ENCODE data around the gene SLC28A1. TPM values are rescaled to one million over a fixed set of nuclear protein-coding genes. Genes with fewer than 3 reads are reported as not detected.

Gene SLC28A1
- total RNA-seq, 1 donor from 2014 or later = not detected

DNA sequence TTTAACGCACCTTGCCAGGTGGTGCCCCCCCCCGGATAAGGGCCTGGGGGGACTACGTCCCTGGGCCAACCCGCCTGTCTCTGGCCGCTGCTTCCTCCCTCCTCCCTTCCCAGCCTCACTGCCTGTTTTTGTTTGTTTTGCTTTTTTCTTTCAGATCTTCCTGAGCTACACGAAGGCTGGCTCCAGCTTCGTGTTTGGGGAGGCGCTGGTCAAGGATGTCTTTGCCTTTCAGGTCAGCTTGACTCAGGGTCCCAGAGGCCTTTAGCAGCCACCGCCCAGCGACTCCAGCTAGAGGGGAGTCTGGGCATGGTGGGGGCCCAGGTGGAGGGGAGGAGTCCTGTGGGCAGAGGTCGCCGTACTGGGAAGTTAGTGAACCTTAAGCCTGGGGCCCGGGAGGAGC is 24.1 kb downstream of the SLC28A1 start:
- TF ChIP-seq, protein P1, sequence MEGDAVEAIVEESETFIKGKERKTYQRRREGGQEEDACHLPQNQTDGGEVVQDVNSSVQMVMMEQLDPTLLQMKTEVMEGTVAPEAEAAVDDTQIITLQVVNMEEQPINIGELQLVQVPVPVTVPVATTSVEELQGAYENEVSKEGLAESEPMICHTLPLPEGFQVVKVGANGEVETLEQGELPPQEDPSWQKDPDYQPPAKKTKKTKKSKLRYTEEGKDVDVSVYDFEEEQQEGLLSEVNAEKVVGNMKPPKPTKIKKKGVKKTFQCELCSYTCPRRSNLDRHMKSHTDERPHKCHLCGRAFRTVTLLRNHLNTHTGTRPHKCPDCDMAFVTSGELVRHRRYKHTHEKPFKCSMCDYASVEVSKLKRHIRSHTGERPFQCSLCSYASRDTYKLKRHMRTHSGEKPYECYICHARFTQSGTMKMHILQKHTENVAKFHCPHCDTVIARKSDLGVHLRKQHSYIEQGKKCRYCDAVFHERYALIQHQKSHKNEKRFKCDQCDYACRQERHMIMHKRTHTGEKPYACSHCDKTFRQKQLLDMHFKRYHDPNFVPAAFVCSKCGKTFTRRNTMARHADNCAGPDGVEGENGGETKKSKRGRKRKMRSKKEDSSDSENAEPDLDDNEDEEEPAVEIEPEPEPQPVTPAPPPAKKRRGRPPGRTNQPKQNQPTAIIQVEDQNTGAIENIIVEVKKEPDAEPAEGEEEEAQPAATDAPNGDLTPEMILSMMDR (IDR thresholded peaks at IDR 0.05) = no peak
- Histone ChIP-seq H3K4me1 (peaks cover 10% of the 10 kb centered on the region), H3K9me3 (no peaks in the 10 kb centered on the region), H3K36me3 (no peaks in the 10 kb centered on the region), H3K27ac (no peak overlapping the region), H3K27me3 (no peaks in the 10 kb centered on the region), H3K4me3 (no peak overlapping the region)
- ATAC-seq (no peak), DNase-seq (no peak)
- intact Hi-C loops (cut with DNase I) = no loop called here

DNA sequence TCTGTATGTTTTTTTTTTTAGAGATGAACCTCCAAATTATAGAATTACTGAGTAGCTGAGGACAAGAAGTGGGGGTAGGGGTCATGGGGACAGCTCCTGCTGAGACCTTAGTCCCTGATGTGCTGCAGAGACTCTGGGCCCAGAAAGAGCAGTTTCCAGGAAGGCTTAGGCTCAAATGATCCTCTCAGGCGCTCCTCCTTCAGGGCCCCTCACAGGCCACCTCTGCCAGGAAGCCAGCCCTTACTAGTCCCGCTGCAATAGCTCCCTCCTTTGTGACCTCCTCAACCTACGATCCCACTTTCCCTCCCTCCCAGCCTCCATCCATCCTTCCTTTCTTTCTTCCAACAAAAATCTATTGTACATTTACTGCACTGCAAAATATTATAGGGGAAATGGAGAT is 24.6 kb downstream of the SLC28A1 start:
- intact Hi-C loops (cut with DNase I) = no loop called here
- no peak for ATAC-seq

DNA sequence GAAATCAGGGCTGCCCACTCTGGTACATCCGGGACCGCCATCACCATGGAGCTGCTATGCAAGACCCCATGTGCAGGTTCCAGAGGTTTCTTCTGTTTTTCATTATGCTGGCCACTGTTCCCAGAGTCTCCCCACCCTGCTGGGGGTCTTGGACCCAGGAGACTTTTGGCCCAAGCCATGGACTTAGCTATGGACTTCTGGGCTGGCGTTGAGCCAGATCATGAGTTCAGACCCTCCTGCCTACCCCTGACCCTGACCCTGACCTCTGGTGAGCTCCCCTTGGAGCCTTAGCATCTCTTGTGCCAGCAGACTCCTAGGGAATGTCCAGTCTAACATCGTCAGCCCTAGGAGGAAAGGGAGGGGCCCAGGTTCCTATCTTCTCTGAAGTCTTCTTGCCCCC is 25.3 kb downstream of the SLC28A1 start:
- no peaks in the 10 kb centered on the region for H3K36me3 ChIP-seq
- ATAC-seq = no peak
- TF ChIP-seq, protein P1 (IDR thresholded peaks at IDR 0.05) = no peak
- no peaks in the 10 kb centered on the region for H3K9me3 ChIP-seq
- intact Hi-C loops (cut with DNase I) = loop anchor here (10.0 kb wide), 1 partner anchor 45 kb away; no protein-coding TSS in a partner anchor
- H3K4me1 ChIP-seq = peaks cover 13% of the 10 kb centered on the region
- no peak overlapping the region for H3K27ac ChIP-seq
- no peaks in the 10 kb centered on the region for H3K27me3 ChIP-seq
- no peak overlapping the region for H3K4me3 ChIP-seq
- DNase-seq = no peak

More for the DNA sequence above, 24.6 kb downstream of the SLC28A1 start:
- H3K27ac ChIP-seq = no peak overlapping the region
- H3K4me3 ChIP-seq = no peak overlapping the region
- peaks cover 10% of the 10 kb centered on the region for H3K4me1 ChIP-seq
- TF ChIP-seq, protein P1 (IDR thresholded peaks at IDR 0.05) = no peak
- no peaks in the 10 kb centered on the region for H3K27me3 ChIP-seq
- H3K9me3 ChIP-seq = no peaks in the 10 kb centered on the region
- no peak for DNase-seq
- no peaks in the 10 kb centered on the region for H3K36me3 ChIP-seq

DNA sequence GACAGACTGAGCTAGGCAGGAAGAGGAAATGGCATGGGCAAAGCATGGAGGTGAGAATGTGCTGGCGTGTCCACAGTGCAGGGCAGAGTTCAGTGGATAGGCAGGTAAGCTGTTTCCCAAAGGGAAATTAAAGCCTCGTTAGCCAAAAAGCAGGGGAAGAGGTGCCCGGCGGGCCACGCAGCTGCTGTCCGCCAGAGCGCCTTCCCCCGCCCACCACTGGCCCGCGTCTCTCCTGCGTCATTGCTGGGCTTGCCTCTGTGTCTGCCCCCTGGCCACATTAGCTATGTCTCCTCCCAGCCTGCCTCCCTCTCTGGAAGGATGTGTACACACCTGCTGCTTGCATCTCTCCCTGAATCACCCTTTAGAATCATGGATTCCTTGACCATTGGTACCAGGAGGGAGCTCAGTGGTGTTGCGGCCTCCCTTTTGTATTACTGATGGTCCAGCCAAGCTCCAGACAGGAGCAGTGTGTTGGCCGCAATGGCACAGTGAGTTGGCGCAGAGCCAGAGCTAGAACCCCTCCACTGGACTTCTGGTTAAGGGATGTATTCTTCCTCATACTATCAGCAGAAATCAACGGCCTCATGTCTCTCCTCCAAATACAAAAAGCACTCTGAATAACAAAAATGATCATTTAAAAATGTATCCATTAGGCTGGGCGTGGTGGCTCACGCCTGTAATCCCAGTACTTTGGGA is 26.6 kb downstream of the SLC28A1 start:
- no peaks in the 10 kb centered on the region for H3K36me3 ChIP-seq
- intact Hi-C loops (cut with DNase I) = loop anchor here (10.0 kb wide), 1 partner anchor 46 kb away; no protein-coding TSS in a partner anchor
- H3K9me3 ChIP-seq = no peaks in the 10 kb centered on the region
- no peaks in the 10 kb centered on the region for H3K27me3 ChIP-seq
- DNase-seq (no peak), ATAC-seq (no peak)
- peaks cover 20% of the 10 kb centered on the region for H3K4me1 ChIP-seq
- H3K4me3 ChIP-seq = no peak overlapping the region
- TF ChIP-seq, protein P1 (IDR thresholded peaks at IDR 0.05) = no peak
- peak overlapping the region; percentile 13 for H3K27ac ChIP-seq

DNA sequence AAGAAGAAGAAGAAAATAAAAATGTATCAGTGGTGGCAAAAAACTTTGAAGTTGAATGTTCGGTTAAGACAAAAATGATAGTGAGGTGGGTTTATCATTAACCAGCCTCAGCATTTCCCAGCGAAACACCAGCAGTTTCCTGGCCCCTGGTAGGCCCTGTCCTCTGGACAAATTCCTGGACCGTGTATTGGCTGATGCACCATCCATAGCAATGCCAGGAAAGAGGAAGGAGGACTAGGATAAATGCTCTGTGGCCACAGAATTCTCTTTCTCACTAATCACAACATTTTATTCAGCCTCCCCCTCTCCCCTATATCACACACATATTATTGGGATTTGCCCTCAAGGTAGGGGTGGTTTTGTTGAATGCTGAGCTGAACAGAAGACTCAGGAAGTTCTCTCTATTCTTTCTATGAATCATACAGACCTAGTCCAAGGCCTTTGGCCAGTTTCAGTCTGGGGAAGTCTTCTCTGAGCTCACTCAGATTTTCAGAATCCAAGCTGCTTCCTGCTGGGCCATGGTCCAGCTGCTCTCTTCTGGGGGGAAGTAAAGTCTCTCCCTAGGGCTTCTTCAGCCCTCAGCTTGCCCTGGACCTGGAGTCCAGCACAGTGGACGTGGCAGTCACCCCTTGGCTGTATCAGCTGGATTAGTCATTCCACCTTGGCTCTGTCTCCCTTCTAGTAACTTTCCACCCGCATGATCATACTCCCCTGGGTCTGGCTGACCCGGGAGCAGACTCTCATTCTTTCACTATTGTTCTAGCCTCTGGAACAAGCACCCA is 27.6 kb downstream of the SLC28A1 start:
- H3K27me3 ChIP-seq = no peaks in the 10 kb centered on the region
- no peak overlapping the region for H3K4me3 ChIP-seq
- DNase-seq = no peak
- no peaks in the 10 kb centered on the region for H3K9me3 ChIP-seq
- intact Hi-C loops (cut with DNase I) = loop anchor here (10.0 kb wide), 1 partner anchor 47 kb away; no protein-coding TSS in a partner anchor
- peak overlapping the region; percentile 15 for H3K27ac ChIP-seq
- H3K4me1 ChIP-seq = peaks cover 20% of the 10 kb centered on the region
- no peaks in the 10 kb centered on the region for H3K36me3 ChIP-seq
- ATAC-seq = peak; percentile 64
- TF ChIP-seq, protein P1 (IDR thresholded peaks at IDR 0.05) = no peak

Data from upper lobe of right lung (tissue), 1 donor.